Measurements from ENCODE around the gene PSMC2.

GRCh38 chr7:103418241-103418640, 70.8 kb downstream of the PSMC2 start:
- TF ChIP-seq CTCF (IDR thresholded peaks at IDR 0.05) (no peak), POLR2A (IDR thresholded peaks at IDR 0.05) (no peak)

Measured in testis (tissue), 2 donors.